ENCODE results near the gene TOB2.

DNA sequence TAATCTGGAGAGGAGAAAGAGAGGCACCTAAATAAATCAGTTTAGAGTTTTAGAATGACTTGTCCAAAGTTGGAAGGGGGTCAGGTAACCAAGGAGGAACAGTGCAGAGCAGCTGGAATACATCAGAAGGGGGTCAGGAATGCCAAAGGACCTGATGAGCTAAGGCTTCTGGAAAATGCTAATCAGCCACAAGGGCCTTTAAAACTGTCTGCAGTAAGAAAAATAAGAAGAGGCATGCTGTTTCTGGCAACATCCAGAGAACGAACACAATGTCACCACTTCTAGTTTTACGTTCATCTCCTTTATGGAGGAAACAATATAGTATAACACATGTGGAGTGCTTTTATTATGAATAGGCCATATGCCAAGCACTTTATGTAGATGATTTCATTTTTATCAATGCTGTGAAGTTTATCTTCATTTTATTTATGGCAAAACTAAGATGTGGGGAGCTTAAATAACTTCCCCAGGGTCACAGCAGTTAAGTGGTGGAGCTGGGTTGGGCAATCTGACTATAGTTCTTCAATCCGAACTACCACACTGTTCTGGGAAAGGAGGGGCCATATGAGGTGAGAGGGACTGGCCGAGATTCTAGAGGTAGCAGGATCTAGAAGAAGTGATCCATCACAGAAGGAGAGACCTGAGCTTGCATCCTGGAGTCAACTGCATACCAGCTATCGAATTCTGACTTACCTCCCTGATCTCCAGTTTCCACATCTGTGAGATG lies 44.9 kb upstream of the TOB2 start:
- TF ChIP-seq TAF1 (IDR thresholded peaks at IDR 0.05; ENCODE audit: low read depth, low read length) (no peak), SPI1 (IDR thresholded peaks at IDR 0.05; ENCODE audit: low read depth, low read length) (no peak), POLR2A (IDR thresholded peaks at IDR 0.05; ENCODE audit: low read depth, low read length) (no peak), POU2F2 (IDR thresholded peaks at IDR 0.05; ENCODE audit: low read depth, low read length) (no peak)

Data from GM12891 (cell line).